Measurements from ENCODE around the gene ZP2.
"Not testable (repeated sequence)": the region's sequence is repeated elsewhere in the genome, so short reads cannot be mapped to it uniquely, and the experiment has no call there.

DNA sequence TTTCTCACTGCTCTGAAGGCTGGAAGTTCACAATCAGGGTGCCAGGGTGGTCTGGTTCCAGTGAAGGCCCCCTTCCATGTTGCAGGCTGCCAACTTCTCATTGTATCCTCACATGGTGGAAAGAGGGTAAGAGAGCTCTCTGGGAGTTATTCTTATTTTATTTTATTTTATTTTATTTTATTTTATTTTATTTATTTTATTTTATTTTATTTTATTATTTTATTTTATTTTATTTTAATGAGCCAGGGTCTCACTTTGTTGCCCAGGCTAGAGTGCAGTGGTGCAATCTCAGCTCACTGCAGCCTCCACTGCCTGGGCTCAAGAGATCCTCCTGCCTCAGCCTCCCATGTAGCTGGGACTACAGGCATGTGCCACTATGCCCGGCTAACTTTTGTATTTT, 55.4 kb downstream of the ZP2 start:
- TF ChIP-seq POLR2A, CTCF (IDR thresholded peaks at IDR 0.05): not testable (repeated sequence)
